Testis (tissue), 3 donors: ENCODE measurements around the gene CCDC71L. TPM values are rescaled to one million over a fixed set of nuclear protein-coding genes. Genes with fewer than 3 reads are reported as not detected.

ENCODE experiments used
- DNase-seq: peaks from one replicate; pipeline ENCODE4 v3.0.0-alpha.2; 2019
- H3K27ac ChIP-seq, 2 donors: fragments of 200-600 bp; sonication (generic); one replicate each; pipeline ENCODE4 v1.5.1; 2019
- H3K27me3 ChIP-seq: fragments of 200-600 bp; sonication (generic); one replicate; pipeline ENCODE4 v1.5.1; 2019
- H3K36me3 ChIP-seq: fragments of 200-600 bp; sonication (generic); one replicate; pipeline ENCODE4 v1.5.1; 2017; ENCODE audit warnings: low read depth; ENCODE audit errors: missing control alignments
- H3K4me1 ChIP-seq: fragments of 200-600 bp; sonication (generic); one replicate; pipeline ENCODE4 v1.5.1; 2019
- H3K4me3 ChIP-seq, 2 donors: fragments of 200-600 bp; sonication (generic); one replicate each; pipeline ENCODE4 v1.5.1; 2017 to 2019
- H3K9me3 ChIP-seq: fragments of 200-600 bp; sonication (generic); one replicate; pipeline ENCODE4 v1.5.1; 2017
- POLR2A ChIP-seq: fragments of 450-650 bp; IDR thresholded peaks from one replicate; pipeline ENCODE4 v1.6.1; 2017; ENCODE audit warnings: antibody characterized with exemption, mild to moderate bottlenecking, moderate library complexity
- WGBS, 2 donors: methylation state at CpG; one replicate each; pipeline ENCODE4 v1.1.5; 2018; 5-methylcytosine and 5-hydroxymethylcytosine counted together
- intact Hi-C: fragments of 100-400 bp; cut with DNase I; formaldehyde crosslinking; loops from one replicate; pipeline ENCODE4 v1.15.1; 2023; ENCODE audit warnings: low total_unique reads
- polyA plus RNA-seq: library from polyadenylated mRNA; stranded (reverse); fragments of 350-450 nt; fragmentation: Illumina TruSeq; extraction: RNeasy Lipid Tissue Mini Kit (QIAGEN cat#74804); gene quantifications from one replicate; pipeline ENCODE4 v1.2.3, GENCODE V29; 2014; ENCODE audit warnings: low read depth, low replicate concordance; ENCODE audit not compliant: insufficient read depth
- total RNA-seq, 2 donors: library from RNA; depleted of rRNA; stranded (reverse); fragments of >200 nt; gene quantifications; one replicate each; pipeline ENCODE4 v1.2.3, GENCODE V29; 2016
- TF ChIP-seq, protein P1 (sequence below), 3 experiments: fragments of 450-650 bp in 2 of 3; fragments of 200-600 bp in 1 of 3; sonication (generic) in 1 of 3; IDR thresholded peaks; one replicate each; pipeline ENCODE4 v1.5.1; 2016 to 2019; ENCODE audit warnings: antibody characterized with exemption in 3 of 3, mild to moderate bottlenecking in 2 of 3, moderate library complexity in 1 of 3

Gene CCDC71L
- total and polyA plus RNA-seq, 3 donors from 2014 or later: 10.0 to 38.0 (median 33.9) TPM

DNA sequence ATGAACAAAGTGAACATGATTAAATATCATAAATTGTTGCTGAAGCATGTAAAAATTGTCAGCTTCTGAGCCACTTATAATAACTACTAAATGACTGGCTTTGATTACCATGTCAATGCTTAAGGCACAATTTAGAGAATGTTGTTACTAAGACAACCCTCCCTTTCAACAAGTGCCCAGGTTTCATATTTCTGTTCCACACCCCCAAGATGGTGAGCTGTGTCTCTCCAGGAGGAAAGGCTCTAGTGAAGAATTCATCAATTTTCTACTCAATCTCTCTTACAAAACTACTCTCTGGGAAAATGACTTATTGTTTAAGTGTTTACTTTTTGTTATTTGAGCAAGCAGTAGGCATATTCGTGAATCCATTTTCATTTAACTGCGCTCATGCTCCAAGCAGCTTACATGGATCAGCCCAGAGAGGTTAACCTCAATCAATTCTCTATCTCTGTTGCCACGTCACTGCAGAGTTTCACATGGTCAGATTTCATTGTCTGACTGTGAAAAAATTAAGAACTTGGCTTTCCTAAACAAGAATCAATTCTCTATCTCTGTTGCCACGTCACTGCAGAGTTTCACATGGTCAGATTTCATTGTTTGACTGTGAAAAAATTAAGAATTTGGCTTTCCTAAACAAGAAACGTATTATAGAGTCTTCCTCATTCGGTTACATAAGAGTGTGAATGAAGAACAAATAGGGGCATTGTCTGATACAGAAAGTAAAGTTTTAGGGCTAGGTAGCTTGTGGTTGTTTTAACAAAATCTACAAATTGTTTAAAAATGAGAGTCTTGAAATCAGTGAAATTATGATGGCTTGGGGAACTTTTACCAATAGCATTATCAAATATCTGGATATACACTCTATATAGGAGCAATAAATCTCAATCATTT, 49.7 kb downstream of the CCDC71L start:
- Histone ChIP-seq H3K4me1 (no peaks in the 10 kb centered on the region), H3K4me3 (no peak overlapping the region), H3K27ac (no peak overlapping the region), H3K9me3 (no peaks in the 10 kb centered on the region), H3K27me3 (no peaks in the 10 kb centered on the region), H3K36me3 (no peaks in the 10 kb centered on the region)
- TF ChIP-seq, protein P1, sequence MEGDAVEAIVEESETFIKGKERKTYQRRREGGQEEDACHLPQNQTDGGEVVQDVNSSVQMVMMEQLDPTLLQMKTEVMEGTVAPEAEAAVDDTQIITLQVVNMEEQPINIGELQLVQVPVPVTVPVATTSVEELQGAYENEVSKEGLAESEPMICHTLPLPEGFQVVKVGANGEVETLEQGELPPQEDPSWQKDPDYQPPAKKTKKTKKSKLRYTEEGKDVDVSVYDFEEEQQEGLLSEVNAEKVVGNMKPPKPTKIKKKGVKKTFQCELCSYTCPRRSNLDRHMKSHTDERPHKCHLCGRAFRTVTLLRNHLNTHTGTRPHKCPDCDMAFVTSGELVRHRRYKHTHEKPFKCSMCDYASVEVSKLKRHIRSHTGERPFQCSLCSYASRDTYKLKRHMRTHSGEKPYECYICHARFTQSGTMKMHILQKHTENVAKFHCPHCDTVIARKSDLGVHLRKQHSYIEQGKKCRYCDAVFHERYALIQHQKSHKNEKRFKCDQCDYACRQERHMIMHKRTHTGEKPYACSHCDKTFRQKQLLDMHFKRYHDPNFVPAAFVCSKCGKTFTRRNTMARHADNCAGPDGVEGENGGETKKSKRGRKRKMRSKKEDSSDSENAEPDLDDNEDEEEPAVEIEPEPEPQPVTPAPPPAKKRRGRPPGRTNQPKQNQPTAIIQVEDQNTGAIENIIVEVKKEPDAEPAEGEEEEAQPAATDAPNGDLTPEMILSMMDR (IDR thresholded peaks at IDR 0.05): no peak
- TF ChIP-seq POLR2A: no peak
- intact Hi-C loops: no loop called here
- no peak for DNase-seq
- WGBS, 2 donors: 75% methylated on average over 6 of the region's 6 CpGs

DNA sequence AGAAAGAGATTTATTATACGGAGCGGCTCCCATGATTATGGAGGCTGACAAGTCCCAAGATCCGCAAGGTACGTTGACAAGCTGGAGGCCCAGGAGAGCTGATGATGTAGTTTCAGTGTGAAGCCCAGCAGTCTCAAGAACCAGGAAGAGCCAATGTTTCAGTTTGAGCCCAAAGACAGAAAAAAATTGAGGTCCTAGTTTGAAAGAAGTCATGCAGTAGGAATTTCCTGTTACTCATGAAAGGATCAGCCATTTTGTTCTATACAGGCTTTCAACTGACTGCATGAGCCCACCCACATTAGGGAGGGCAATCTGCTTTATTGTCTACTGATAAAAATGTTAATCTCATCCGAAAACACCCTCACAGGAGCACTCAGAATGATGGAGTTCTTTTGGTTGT, 51.5 kb downstream of the CCDC71L start:
- TF ChIP-seq, protein P1 (IDR thresholded peaks at IDR 0.05): no peak
- TF ChIP-seq POLR2A: no peak
- Histone ChIP-seq H3K27ac (no peak overlapping the region), H3K4me1 (no peaks in the 10 kb centered on the region), H3K9me3 (no peaks in the 10 kb centered on the region), H3K36me3 (no peaks in the 10 kb centered on the region), H3K4me3 (no peak overlapping the region), H3K27me3 (no peaks in the 10 kb centered on the region)
- WGBS, 2 donors: 87 to 92% methylated on average over 5 of the region's 5 CpGs
- intact Hi-C loops: no loop called here
- DNase-seq: no peak

DNA sequence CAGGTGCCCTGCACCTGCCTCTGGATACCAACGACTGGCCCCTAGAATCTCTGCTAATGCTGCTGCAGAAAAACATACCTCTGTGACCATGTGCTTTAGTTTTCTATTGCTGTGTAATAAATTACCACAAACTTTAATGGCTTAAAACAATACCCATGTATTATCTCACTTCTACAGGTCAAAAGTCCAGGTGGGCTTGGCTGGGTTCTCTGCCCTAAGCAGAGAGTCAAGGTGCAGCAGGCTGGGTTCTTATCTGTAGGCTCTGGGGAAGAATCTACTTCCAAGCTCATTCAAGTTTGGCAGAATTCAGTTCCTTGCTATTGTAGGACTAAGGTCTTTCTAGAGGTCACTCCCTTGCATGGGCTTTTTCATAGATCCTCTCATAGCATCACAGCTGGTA, 52.3 kb downstream of the CCDC71L start:
- 79 to 100% methylated on average over 1 of the region's 1 CpG for WGBS, 2 donors
- H3K4me3 ChIP-seq: no peak overlapping the region
- no peaks in the 10 kb centered on the region for H3K9me3 ChIP-seq
- no peak for DNase-seq
- intact Hi-C loops: no loop called here
- TF ChIP-seq, protein P1 (IDR thresholded peaks at IDR 0.05): no peak
- TF ChIP-seq POLR2A: no peak
- no peaks in the 10 kb centered on the region for H3K27me3 ChIP-seq
- H3K4me1 ChIP-seq: no peaks in the 10 kb centered on the region
- H3K36me3 ChIP-seq: no peaks in the 10 kb centered on the region
- no peak overlapping the region for H3K27ac ChIP-seq

Other genes with a start within 250 kb of the CCDC71L start
- 10 to 100 TPM in 1 of 2 donors, 1 to 10 TPM in 1; 6.5 to 10.3 TPM for gene PIK3CG, start 204.1 kb upstream of the CCDC71L start, total RNA-seq
- 9.3 TPM for gene PIK3CG, start 204.1 kb upstream of the CCDC71L start, polyA plus RNA-seq